Cardiac fibroblast (primary cell): ENCODE results near the gene SLC10A3.

Experiments
- DNase-seq, 2 donors: peaks; one replicate each; pipeline versions ENCODE4 v3.0.0 to v3.0.0-alpha.2; 2010; ENCODE audit warnings: low read depth in 2 of 2
- H3K4me3 ChIP-seq, 2 donors: replicated peaks in 1 of 2; 1 replicate in 1 of 2; 2 replicates in 1 of 2; pipeline ENCODE4 v1.5.1; 2011; ENCODE audit warnings: low read depth in 2 of 2, low read length in 2 of 2, mild to moderate bottlenecking in 2 of 2, moderate library complexity in 1 of 2
- TF ChIP-seq, protein P1 (sequence below): IDR thresholded peaks from one replicate; pipeline ENCODE4 v1.5.1; 2011; ENCODE audit warnings: low read depth, mild to moderate bottlenecking, low read length, inconsistent platforms

SLC10A3 gene

DNA sequence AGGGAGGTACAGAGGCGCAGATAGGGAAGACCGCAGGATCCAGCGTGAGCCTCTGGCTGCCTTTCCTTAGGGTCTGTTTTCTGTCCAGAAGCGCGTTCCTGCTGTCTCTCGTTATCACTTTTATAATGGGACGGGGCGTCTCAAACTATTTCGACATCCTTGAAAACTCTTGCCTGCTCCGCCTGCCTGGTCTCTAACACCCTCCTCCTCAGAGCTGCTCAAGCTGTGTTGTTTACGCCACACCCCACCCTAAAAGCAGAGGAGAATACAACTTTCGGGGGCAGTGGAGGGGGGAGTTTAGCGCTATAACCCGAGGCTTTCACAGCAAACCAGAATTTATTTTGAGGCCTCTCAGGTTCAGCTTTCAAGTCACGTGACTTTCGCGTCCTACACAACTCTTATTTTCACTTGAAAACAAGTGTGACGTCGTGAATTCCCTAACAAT, 26.2 kb upstream of the SLC10A3 start:
- TF ChIP-seq, protein P1, sequence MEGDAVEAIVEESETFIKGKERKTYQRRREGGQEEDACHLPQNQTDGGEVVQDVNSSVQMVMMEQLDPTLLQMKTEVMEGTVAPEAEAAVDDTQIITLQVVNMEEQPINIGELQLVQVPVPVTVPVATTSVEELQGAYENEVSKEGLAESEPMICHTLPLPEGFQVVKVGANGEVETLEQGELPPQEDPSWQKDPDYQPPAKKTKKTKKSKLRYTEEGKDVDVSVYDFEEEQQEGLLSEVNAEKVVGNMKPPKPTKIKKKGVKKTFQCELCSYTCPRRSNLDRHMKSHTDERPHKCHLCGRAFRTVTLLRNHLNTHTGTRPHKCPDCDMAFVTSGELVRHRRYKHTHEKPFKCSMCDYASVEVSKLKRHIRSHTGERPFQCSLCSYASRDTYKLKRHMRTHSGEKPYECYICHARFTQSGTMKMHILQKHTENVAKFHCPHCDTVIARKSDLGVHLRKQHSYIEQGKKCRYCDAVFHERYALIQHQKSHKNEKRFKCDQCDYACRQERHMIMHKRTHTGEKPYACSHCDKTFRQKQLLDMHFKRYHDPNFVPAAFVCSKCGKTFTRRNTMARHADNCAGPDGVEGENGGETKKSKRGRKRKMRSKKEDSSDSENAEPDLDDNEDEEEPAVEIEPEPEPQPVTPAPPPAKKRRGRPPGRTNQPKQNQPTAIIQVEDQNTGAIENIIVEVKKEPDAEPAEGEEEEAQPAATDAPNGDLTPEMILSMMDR = no peak
- peak overlapping the region; percentile 11 to 48 for H3K4me3 ChIP-seq
- DNase-seq = peak; percentile 61 to 92

GRCh38 chrX:154515966-154516655, 25.7 kb upstream of the SLC10A3 start, which contains the start of gene FAM3A:
Gene FAM3A, minus strand, starts transcription at chrX:154516232. Its CDS starts 460 bp downstream, at chrX:154515772.
- H3K4me3 ChIP-seq = peak within 1 kb of the TSS; percentile 60 to 66
- TF ChIP-seq, protein P1 = no peak
- DNase-seq = peak; percentile 86 to 94

DNA sequence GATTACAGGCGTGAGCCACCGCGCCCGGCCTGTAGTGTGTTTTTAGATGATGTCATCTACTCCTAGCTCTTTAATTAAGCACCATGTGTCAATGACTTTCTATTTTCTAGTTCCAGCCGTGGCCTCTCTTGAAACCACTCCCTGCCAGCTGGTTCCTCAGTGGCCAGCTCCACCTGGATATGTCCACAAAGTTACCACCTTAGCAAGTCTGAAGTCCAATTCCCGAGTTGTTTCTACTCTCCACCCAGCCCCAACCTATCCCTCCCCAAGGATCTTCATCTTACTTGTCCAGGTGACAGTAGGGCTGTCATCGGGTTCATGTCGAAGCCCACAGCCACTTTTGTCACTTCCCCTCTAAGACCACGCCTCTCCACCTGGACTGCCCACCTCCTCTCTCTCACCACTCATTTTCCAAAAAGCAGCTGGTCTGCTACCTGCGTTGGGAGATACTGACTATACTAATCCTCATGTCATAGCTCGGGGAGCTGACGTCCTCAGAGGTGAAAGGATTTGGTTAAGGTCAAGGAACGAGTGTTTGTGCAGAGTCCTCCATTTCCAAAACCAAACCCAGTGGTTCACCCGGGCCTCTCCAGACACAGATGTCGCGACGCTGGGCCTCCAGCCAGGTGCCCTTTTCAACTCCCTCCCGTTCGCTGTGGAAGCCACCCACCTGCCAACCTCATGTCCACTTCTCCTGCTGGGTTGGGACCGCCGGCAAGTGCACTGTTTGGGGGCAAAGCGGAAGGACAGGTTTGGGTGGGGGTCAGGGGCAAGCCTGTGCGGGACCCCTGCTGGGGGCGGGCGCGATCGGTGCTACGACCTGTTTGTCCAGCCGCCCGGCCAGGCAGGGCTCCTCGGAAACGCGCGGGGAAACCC, 24.9 kb upstream of the SLC10A3 start:
- peak overlapping the region; percentile 60 to 66 for H3K4me3 ChIP-seq
- no peak for DNase-seq
- TF ChIP-seq, protein P1 = no peak

GRCh38 chrX:154513716-154514115, 23.3 kb upstream of the SLC10A3 start:
- TF ChIP-seq, protein P1 = no peak
- no peak for DNase-seq

DNA sequence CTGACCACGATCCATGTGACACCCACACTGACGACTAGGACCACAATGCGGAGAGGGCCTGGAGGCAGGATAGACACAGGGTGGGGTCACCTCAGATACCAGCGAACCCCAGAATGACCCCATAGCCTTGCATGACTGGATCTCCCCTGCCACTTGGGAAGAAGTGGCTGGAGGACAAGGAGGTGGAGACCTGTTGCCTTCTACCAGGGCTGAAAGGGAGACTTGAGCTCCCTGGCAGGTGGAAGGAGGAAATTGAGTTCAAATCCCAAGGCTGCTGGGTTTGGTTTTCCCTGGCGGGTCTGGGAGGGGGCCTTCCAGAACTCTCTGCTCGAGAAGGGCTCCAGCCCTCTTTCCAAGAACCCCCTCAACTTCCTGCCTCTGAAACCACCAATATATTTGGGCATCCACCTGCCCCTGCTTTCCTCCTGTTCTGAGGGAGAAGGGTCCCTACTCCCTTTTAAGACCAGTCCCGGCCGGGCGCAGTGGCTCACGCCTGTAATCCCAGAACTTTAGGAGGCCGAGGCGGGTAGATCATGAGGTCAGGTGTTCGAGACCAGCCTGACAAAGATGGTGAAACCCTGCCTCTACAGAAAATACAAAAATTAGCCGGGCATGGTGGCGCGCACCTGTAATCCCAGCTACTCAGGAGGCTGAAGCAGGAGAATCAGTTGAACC, 22.6 kb upstream of the SLC10A3 start:
- no peak overlapping the region for H3K4me3 ChIP-seq
- DNase-seq = no peak
- TF ChIP-seq, protein P1 = no peak

More at GRCh38 chrX:154513716-154514115, 23.3 kb upstream of the SLC10A3 start:
- no peak overlapping the region for H3K4me3 ChIP-seq

GRCh38 chrX:154511761-154512160, 21.3 kb upstream of the SLC10A3 start:
- TF ChIP-seq, protein P1 = no peak
- no peak overlapping the region for H3K4me3 ChIP-seq
- no peak for DNase-seq
